ENCODE data around the gene RSPH1.

- TF ChIP-seq, protein P1, sequence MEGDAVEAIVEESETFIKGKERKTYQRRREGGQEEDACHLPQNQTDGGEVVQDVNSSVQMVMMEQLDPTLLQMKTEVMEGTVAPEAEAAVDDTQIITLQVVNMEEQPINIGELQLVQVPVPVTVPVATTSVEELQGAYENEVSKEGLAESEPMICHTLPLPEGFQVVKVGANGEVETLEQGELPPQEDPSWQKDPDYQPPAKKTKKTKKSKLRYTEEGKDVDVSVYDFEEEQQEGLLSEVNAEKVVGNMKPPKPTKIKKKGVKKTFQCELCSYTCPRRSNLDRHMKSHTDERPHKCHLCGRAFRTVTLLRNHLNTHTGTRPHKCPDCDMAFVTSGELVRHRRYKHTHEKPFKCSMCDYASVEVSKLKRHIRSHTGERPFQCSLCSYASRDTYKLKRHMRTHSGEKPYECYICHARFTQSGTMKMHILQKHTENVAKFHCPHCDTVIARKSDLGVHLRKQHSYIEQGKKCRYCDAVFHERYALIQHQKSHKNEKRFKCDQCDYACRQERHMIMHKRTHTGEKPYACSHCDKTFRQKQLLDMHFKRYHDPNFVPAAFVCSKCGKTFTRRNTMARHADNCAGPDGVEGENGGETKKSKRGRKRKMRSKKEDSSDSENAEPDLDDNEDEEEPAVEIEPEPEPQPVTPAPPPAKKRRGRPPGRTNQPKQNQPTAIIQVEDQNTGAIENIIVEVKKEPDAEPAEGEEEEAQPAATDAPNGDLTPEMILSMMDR (conservative IDR thresholded peaks at IDR 0.05; ENCODE audit: low read depth, low read length): no peak
- no peak for TF ChIP-seq EZH2 (IDR thresholded peaks at IDR 0.05; ENCODE audit: low read length, unreplicated experiment)
These were observed 49.7 kb upstream of the RSPH1 start for GRCh38 chr21:42545745-42546144.
